ENCODE results near the gene VANGL1. TPM values are rescaled to one million over a fixed set of nuclear protein-coding genes. Genes with fewer than 3 reads are reported as not detected.
A peak's percentile ranks its signal among the peaks of the same experiment; 100 is the strongest.

VANGL1 gene
- total RNA-seq, 2 donors from 2014 or later = 4.0 to 6.1 TPM

- peaks cover 7% of the 10 kb centered on the region for H3K36me3 ChIP-seq
Measured at GRCh38 chr1:115719285-115719684, 77.5 kb downstream of the VANGL1 start.

GRCh38 chr1:115722221-115722620, 80.5 kb downstream of the VANGL1 start:
- Histone ChIP-seq H3K4me3 (no peak overlapping the region), H3K9me3 (no peaks in the 10 kb centered on the region)

More at GRCh38 chr1:115719285-115719684, 77.5 kb downstream of the VANGL1 start:
- H3K9me3 ChIP-seq = no peaks in the 10 kb centered on the region
- no peak overlapping the region for H3K27ac ChIP-seq
- H3K4me1 ChIP-seq = no peaks in the 10 kb centered on the region
- H3K27me3 ChIP-seq = no peaks in the 10 kb centered on the region
- DNase-seq (ENCODE audit: low spot score) = no peak
- H3K4me3 ChIP-seq = no peak overlapping the region
- TF ChIP-seq CTCF (IDR thresholded peaks at IDR 0.05) = no peak

GRCh38 chr1:115723756-115724155, 82.0 kb downstream of the VANGL1 start:
- Histone ChIP-seq H3K36me3 (peaks cover 30% of the 10 kb centered on the region), H3K4me1 (peaks cover 0 to 24% of the 10 kb centered on the region in 2 donors)
- TF ChIP-seq CTCF (IDR thresholded peaks at IDR 0.05) = no peak

More at GRCh38 chr1:115722221-115722620, 80.5 kb downstream of the VANGL1 start:
- Histone ChIP-seq H3K27me3 (no peaks in the 10 kb centered on the region), H3K36me3 (peaks cover 27% of the 10 kb centered on the region), H3K27ac (no peak overlapping the region), H3K4me1 (peaks cover 0 to 9% of the 10 kb centered on the region in 2 donors)
- no peak for DNase-seq (ENCODE audit: low spot score)
- TF ChIP-seq CTCF (IDR thresholded peaks at IDR 0.05) = no peak

GRCh38 chr1:115725600-115725999, 83.8 kb downstream of the VANGL1 start:
- Histone ChIP-seq H3K36me3 (peaks cover 43% of the 10 kb centered on the region), H3K4me3 (no peak overlapping the region), H3K4me1 (peaks cover 0 to 24% of the 10 kb centered on the region in 2 donors), H3K9me3 (no peaks in the 10 kb centered on the region), H3K27ac (peak overlapping the region in 1 of 2 donors; percentile 32), H3K27me3 (no peaks in the 10 kb centered on the region)
- DNase-seq (ENCODE audit: low spot score) = no peak
- no peak for TF ChIP-seq CTCF (IDR thresholded peaks at IDR 0.05)

More at GRCh38 chr1:115723756-115724155, 82.0 kb downstream of the VANGL1 start:
- no peak for DNase-seq (ENCODE audit: low spot score)
- H3K27me3 ChIP-seq = no peaks in the 10 kb centered on the region
- H3K4me3 ChIP-seq = no peak overlapping the region
- H3K9me3 ChIP-seq = no peaks in the 10 kb centered on the region
- no peak overlapping the region for H3K27ac ChIP-seq

- no peaks in the 10 kb centered on the region for H3K27me3 ChIP-seq
- no peak for TF ChIP-seq CTCF (IDR thresholded peaks at IDR 0.05)
- peaks cover 0 to 24% of the 10 kb centered on the region in 2 donors for H3K4me1 ChIP-seq
- H3K27ac ChIP-seq = peak overlapping the region in 1 of 2 donors; percentile 32
- H3K9me3 ChIP-seq = no peaks in the 10 kb centered on the region
- H3K4me3 ChIP-seq = no peak overlapping the region
- DNase-seq (ENCODE audit: low spot score) = no peak
- H3K36me3 ChIP-seq = peaks cover 48% of the 10 kb centered on the region
Measured at GRCh38 chr1:115726161-115726560, 84.4 kb downstream of the VANGL1 start.

GRCh38 chr1:115726570-115726969, 84.8 kb downstream of the VANGL1 start:
- Histone ChIP-seq H3K4me3 (no peak overlapping the region), H3K9me3 (no peaks in the 10 kb centered on the region), H3K27ac (peak overlapping the region in 1 of 2 donors; percentile 72), H3K4me1 (peaks cover 0 to 24% of the 10 kb centered on the region in 2 donors), H3K36me3 (peaks cover 52% of the 10 kb centered on the region), H3K27me3 (no peaks in the 10 kb centered on the region)
- no peak for DNase-seq (ENCODE audit: low spot score)
- TF ChIP-seq CTCF (IDR thresholded peaks at IDR 0.05) = no peak
